Liver (tissue), 9 donors: ENCODE results near the gene DDX46. TPM values are rescaled to one million over a fixed set of nuclear protein-coding genes. Genes with fewer than 3 reads are reported as not detected.

ENCODE experiments used
- DNase-seq: peaks from one replicate; pipeline ENCODE4 v3.0.0-alpha.2; 2017; ENCODE audit warnings: low spot score
- H3K27ac ChIP-seq, 2 donors: one replicate each; pipeline ENCODE4 v1.7.0; 2013; ENCODE audit warnings: inconsistent platforms in 2 of 2, low read length in 2 of 2, control low read depth in 1 of 2, low read depth in 1 of 2, mild to moderate bottlenecking in 1 of 2
- H3K27me3 ChIP-seq, 4 donors: one replicate each; pipeline versions ENCODE4 v1.6.1 to v1.7.0; 2013; ENCODE audit warnings: low read length in 3 of 4, inconsistent platforms in 1 of 4, mild to moderate bottlenecking in 1 of 4, moderate library complexity in 1 of 4; ENCODE audit not compliant: control insufficient read depth in 4 of 4, insufficient read depth in 4 of 4
- H3K36me3 ChIP-seq, 4 donors: one replicate each; pipeline versions ENCODE4 v1.6.1 to v1.7.0; 2013; ENCODE audit warnings: low read length in 3 of 4, mild to moderate bottlenecking in 3 of 4, low read depth in 1 of 4, moderate library complexity in 1 of 4; ENCODE audit not compliant: control insufficient read depth in 4 of 4, insufficient read depth in 3 of 4
- H3K4me1 ChIP-seq, 4 donors: one replicate each; pipeline versions ENCODE4 v1.6.1 to v1.7.0; 2013; ENCODE audit warnings: low read length in 3 of 4, mild to moderate bottlenecking in 3 of 4, moderate library complexity in 1 of 4; ENCODE audit not compliant: control insufficient read depth in 4 of 4, insufficient read depth in 4 of 4
- H3K4me3 ChIP-seq, 3 donors: one replicate each; pipeline versions ENCODE4 v1.6.1 to v1.7.0; 2013; ENCODE audit warnings: low read length in 3 of 3, control low read depth in 1 of 3, low read depth in 1 of 3, mild to moderate bottlenecking in 1 of 3
- H3K9ac ChIP-seq, 2 donors: one replicate each; pipeline ENCODE4 v1.7.0; 2013; ENCODE audit warnings: low read length in 2 of 2, mild to moderate bottlenecking in 2 of 2, moderate library complexity in 2 of 2, control low read depth in 1 of 2, low read depth in 1 of 2
- H3K9me3 ChIP-seq, 4 donors: one replicate each; pipeline versions ENCODE4 v1.6.1 to v1.7.0; 2013; ENCODE audit warnings: low read length in 3 of 4; ENCODE audit not compliant: control insufficient read depth in 4 of 4
- FOXA1 ChIP-seq: IDR thresholded peaks from 2 replicates; pipeline ENCODE4 v1.6.1; 2016; ENCODE audit warnings: antibody characterized with exemption
- FOXA2 ChIP-seq: IDR thresholded peaks from 2 replicates; pipeline ENCODE4 v1.6.1; 2016; ENCODE audit warnings: antibody characterized with exemption
- GABPA ChIP-seq, 2 donors: IDR thresholded peaks in 1 of 2; conservative IDR thresholded peaks in 1 of 2; 2 replicates each; pipeline ENCODE4 v1.6.1; 2016; ENCODE audit warnings: antibody characterized with exemption in 2 of 2, mild to moderate bottlenecking in 1 of 2, moderate library complexity in 1 of 2
- HNF4G ChIP-seq: IDR thresholded peaks from 2 replicates; pipeline ENCODE4 v1.6.1; 2016; ENCODE audit warnings: antibody characterized with exemption
- JUND ChIP-seq, 2 donors: IDR thresholded peaks; 2 replicates each; pipeline ENCODE4 v1.6.1; 2016; ENCODE audit warnings: antibody characterized with exemption in 2 of 2
- MAX ChIP-seq: IDR thresholded peaks from 2 replicates; pipeline ENCODE4 v1.6.1; 2016; ENCODE audit warnings: antibody characterized with exemption
- NR2F2 ChIP-seq: IDR thresholded peaks from 2 replicates; pipeline ENCODE4 v1.6.1; 2016; ENCODE audit warnings: antibody characterized with exemption
- RAD21 ChIP-seq, 2 donors: IDR thresholded peaks; 2 replicates each; pipeline ENCODE4 v1.6.1; 2016; ENCODE audit warnings: antibody characterized with exemption in 2 of 2, mild to moderate bottlenecking in 2 of 2
- RXRA ChIP-seq, 2 donors: IDR thresholded peaks; 2 replicates each; pipeline ENCODE4 v1.6.1; 2017 to 2018; ENCODE audit warnings: antibody characterized with exemption in 2 of 2, mild to moderate bottlenecking in 1 of 2
- SP1 ChIP-seq: IDR thresholded peaks from 2 replicates; pipeline ENCODE4 v1.6.1; 2018; ENCODE audit warnings: antibody characterized with exemption, mild to moderate bottlenecking
- YY1 ChIP-seq: IDR thresholded peaks from 2 replicates; pipeline ENCODE4 v1.6.1; 2016; ENCODE audit warnings: antibody characterized with exemption, mild to moderate bottlenecking
- WGBS: extraction: QIAGEN DNeasy Blood & Tissue Kit; methylation state at CpG from one replicate; pipeline ENCODE4 v1.1.7; 2013; 5-methylcytosine and 5-hydroxymethylcytosine counted together
- polyA plus RNA-seq, 2 donors: library from polyadenylated mRNA; stranded (reverse) in 1 of 2; unstranded in 1 of 2; fragments of 200-250 nt in 1 of 2; fragments of >200 nt in 1 of 2; fragmentation: Nextera tagmentation in 1 of 2; extraction: Ambion mirVana in 1 of 2; gene quantifications; one replicate each; pipeline versions ENCODE4 v1.2.1 to v1.2.3, GENCODE V29; 2013 to 2015
- total RNA-seq, 2 donors: library from RNA; depleted of rRNA; stranded (reverse); fragments of >200 nt; gene quantifications; one replicate each; pipeline ENCODE4 v1.2.3, GENCODE V29; 2014
- TF ChIP-seq, protein P1 (sequence below): IDR thresholded peaks from 2 replicates; pipeline ENCODE4 v1.6.1; 2016; ENCODE audit warnings: antibody characterized with exemption
- TF ChIP-seq, protein P2 (sequence below): IDR thresholded peaks from 2 replicates; pipeline ENCODE4 v1.6.1; 2016; ENCODE audit warnings: antibody characterized with exemption
- TF ChIP-seq, protein P3 (sequence below): IDR thresholded peaks from 2 replicates; pipeline ENCODE4 v1.6.1; 2016; ENCODE audit warnings: antibody characterized with exemption, mild to moderate bottlenecking
- donor health status: healthy.
- donor health status: healthy.
- donor health status: healthy.
- donor health status: healthy.
- donor health status: healthy.

Gene DDX46
- total and polyA plus RNA-seq, 4 donors: 11.2 to 24.3 (median 16.0) TPM

DNA sequence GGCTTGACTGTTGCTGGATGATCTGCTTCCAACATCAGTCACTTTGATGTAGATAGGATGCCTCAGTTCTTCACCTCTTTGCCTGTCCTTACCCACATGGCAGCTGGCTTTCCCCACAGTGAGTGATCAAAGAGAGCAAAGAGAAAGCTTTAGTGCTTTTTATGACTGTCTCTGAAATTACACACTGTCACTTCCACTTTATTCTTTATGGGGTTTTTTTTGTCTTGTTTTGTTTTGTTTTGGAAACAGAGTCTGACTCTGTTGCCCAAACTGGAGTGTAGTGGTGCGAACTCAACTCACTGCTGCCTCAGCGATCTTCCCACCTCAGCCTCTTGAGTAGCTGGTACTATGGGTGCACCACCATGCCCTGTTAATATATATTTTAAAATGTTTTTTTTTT lies 54.8 kb downstream of the DDX46 start (continued):
- TF ChIP-seq RAD21 (IDR thresholded peaks at IDR 0.05) (no peak), YY1 (no peak), HNF4G (no peak), FOXA1 (no peak), GABPA (IDR thresholded peaks at IDR 0.05 in 1 of 2, conservative IDR thresholded peaks at IDR 0.05 in 1 of 2) (no peak), RXRA (IDR thresholded peaks at IDR 0.05) (no peak)
- TF ChIP-seq, protein P1, sequence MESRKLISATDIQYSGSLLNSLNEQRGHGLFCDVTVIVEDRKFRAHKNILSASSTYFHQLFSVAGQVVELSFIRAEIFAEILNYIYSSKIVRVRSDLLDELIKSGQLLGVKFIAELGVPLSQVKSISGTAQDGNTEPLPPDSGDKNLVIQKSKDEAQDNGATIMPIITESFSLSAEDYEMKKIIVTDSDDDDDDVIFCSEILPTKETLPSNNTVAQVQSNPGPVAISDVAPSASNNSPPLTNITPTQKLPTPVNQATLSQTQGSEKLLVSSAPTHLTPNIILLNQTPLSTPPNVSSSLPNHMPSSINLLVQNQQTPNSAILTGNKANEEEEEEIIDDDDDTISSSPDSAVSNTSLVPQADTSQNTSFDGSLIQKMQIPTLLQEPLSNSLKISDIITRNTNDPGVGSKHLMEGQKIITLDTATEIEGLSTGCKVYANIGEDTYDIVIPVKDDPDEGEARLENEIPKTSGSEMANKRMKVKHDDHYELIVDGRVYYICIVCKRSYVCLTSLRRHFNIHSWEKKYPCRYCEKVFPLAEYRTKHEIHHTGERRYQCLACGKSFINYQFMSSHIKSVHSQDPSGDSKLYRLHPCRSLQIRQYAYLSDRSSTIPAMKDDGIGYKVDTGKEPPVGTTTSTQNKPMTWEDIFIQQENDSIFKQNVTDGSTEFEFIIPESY: no peak

DNA sequence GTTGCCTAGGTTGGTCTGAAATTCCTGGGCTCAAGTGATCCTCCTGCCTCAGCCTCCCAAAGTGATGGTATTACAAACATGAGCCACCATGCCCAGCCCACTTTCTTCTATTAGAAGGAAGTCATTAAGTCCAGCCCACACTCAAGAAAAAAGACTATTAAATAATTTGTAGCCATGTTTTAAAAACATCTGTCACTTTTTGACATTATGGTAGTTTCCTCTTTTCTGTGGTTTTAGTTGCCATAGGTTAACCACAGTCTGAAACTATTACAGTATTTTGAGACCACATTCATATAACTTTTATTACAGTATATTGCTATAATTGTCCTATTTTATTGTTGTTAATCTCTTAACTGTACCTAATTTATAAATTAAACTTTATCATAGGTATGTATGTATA lies 55.2 kb downstream of the DDX46 start:
- Histone ChIP-seq H3K4me1 (peaks cover 0 to 1% (median 0%) of the 10 kb centered on the region in 4 donors), H3K27ac (no peak overlapping the region), H3K27me3 (no peaks in the 10 kb centered on the region), H3K4me3 (no peak overlapping the region), H3K9ac (no peak overlapping the region), H3K36me3 (peaks cover 5 to 30% (median 21%) of the 10 kb centered on the region in 4 donors), H3K9me3 (no peaks in the 10 kb centered on the region)
- TF ChIP-seq, protein P2, sequence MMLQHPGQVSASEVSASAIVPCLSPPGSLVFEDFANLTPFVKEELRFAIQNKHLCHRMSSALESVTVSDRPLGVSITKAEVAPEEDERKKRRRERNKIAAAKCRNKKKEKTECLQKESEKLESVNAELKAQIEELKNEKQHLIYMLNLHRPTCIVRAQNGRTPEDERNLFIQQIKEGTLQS: no peak
- TF ChIP-seq NR2F2: no peak
- TF ChIP-seq YY1: no peak
- no peak for TF ChIP-seq RAD21 (IDR thresholded peaks at IDR 0.05)
- no peak for TF ChIP-seq RXRA (IDR thresholded peaks at IDR 0.05)
- no peak for TF ChIP-seq GABPA (IDR thresholded peaks at IDR 0.05 in 1 of 2, conservative IDR thresholded peaks at IDR 0.05 in 1 of 2)
- TF ChIP-seq, protein P3, sequence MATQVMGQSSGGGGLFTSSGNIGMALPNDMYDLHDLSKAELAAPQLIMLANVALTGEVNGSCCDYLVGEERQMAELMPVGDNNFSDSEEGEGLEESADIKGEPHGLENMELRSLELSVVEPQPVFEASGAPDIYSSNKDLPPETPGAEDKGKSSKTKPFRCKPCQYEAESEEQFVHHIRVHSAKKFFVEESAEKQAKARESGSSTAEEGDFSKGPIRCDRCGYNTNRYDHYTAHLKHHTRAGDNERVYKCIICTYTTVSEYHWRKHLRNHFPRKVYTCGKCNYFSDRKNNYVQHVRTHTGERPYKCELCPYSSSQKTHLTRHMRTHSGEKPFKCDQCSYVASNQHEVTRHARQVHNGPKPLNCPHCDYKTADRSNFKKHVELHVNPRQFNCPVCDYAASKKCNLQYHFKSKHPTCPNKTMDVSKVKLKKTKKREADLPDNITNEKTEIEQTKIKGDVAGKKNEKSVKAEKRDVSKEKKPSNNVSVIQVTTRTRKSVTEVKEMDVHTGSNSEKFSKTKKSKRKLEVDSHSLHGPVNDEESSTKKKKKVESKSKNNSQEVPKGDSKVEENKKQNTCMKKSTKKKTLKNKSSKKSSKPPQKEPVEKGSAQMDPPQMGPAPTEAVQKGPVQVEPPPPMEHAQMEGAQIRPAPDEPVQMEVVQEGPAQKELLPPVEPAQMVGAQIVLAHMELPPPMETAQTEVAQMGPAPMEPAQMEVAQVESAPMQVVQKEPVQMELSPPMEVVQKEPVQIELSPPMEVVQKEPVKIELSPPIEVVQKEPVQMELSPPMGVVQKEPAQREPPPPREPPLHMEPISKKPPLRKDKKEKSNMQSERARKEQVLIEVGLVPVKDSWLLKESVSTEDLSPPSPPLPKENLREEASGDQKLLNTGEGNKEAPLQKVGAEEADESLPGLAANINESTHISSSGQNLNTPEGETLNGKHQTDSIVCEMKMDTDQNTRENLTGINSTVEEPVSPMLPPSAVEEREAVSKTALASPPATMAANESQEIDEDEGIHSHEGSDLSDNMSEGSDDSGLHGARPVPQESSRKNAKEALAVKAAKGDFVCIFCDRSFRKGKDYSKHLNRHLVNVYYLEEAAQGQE: no peak
- no peak for TF ChIP-seq FOXA2
- DNase-seq: no peak

- Histone ChIP-seq H3K36me3 (peaks cover 8 to 40% (median 23%) of the 10 kb centered on the region in 4 donors), H3K27ac (no peak overlapping the region), H3K9ac (no peak overlapping the region), H3K4me1 (peaks cover 0 to 2% (median under 1%) of the 10 kb centered on the region in 4 donors), H3K9me3 (no peaks in the 10 kb centered on the region), H3K4me3 (no peak overlapping the region), H3K27me3 (no peaks in the 10 kb centered on the region)
- WGBS: 46% methylated on average over 4 of the region's 4 CpGs
- no peak for DNase-seq
- TF ChIP-seq MAX (no peak), YY1 (no peak), JUND (IDR thresholded peaks at IDR 0.05) (no peak), HNF4G (no peak), SP1 (no peak), NR2F2 (no peak)
- TF ChIP-seq, protein P2: no peak
These were observed 58.4 kb downstream of the DDX46 start for GRCh38 chr5:134817006-134817405.
